Suppressor macrophage treated with lipopolysaccharide for 4 hours (primary cell): ENCODE measurements around the gene NNT.
"Not testable (repeated sequence)": the region's sequence is repeated elsewhere in the genome, so short reads cannot be mapped to it uniquely, and the experiment has no call there.

Experiments
- DNase-seq: peaks from one replicate; pipeline ENCODE4 v3.0.0-alpha.2; 2020

The NNT gene

GRCh38 chr5:43584166-43584699, 18.7 kb upstream of the NNT start:
- no peak for DNase-seq

- no peak for DNase-seq
Observed at GRCh38 chr5:43588842-43589241, 14.1 kb upstream of the NNT start.

- no peak for DNase-seq
Observed at GRCh38 chr5:43589310-43589709, 13.7 kb upstream of the NNT start.

DNA sequence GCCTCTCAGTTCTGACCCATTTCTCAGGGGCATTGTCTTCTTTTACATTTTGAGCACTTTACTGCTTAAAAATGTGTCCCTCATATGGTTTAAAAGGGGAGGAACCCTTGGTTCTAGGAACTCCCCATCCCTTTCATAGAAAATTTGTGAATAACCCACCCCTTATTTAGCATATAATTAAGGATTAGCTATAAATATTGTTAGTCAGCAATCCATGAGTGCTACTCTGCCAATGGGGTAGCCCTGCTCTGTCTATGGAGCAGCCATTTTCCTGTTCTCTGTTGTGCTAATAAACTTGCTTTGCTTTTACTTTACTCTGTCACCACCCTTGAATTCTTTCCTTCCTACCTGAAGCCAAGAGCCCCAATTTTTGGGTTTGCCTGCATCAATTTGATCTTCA, 12.3 kb upstream of the NNT start:
- no peak for DNase-seq

DNA sequence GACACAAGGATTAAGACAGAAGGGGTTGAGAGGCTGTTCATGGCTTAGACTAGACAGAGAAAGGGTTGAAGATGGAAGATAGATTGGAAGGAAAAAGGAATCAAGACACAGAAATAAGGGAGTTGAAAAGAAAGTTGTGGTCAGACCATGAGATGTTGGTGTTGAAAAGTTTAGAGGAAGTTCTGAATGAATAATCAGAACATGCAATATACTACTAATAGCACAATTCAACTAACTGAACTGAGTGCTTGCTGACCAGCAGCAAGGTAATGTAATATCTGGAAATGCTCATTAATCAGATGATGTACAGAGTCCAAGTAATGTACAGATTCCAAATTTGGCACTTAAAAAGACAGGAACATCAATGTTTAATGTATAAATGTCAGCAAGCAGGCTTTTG, 10.6 kb upstream of the NNT start:
- peak; percentile 39 for DNase-seq

DNA sequence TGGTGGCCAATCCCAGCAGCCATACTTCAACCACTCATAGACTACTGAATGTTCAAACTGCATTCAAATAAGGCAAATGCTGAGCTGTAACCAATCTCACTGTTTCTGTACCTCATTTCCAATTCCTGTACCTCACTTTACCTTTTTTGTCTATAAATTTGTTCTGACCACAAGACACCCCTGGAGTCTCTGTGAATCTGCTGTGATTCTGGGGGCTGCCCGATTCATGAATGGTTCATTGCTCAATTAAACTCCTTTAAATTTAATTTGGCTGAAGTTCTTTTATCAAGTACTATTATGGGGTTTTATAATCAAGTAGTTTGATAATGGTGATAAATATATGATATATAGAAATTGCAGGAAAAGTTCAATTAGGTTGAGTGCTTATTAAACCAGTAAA, 4.1 kb upstream of the NNT start:
- DNase-seq = not testable (repeated sequence)

DNA sequence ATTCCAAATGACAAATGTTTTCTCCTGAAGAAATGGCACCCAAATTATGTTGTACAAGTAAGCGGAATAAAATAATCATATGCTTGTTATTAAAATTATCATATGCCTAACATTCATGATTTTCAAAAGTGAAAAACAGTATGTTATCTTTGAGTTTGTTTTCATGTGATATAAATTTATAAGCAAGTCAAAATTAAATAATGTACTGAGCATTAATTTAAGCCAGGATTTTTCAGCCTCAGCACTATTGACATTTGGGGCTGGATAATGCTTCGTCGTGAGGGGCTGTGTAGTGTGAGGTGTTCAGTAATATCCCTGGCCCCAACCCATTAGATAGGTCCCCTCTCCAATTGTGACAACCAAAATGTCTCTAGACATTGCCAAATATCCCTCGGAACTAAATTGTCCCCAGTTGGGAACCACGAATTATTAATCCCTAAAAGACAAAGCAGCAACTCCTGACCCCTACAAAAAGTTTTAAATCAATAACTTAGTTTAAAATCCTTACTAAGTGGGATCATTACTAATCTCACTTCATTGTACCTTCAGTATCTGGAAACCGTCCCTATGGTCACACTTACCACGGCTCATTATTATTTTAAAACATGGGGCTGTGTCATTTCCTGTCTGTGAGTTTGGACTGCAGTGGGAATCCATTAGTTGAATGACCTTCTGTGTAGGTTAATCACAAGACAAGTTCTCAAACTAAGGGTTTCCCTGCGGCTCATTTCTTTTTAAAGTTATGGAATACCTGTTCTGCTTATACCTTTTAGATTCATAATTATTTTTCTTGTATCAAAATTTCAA, 1.3 kb upstream of the NNT start:
- DNase-seq = peak; percentile 55

- DNase-seq = peak; percentile 84
Observed at GRCh38 chr5:43603344-43604217, 601 bp downstream of the NNT start.

GRCh38 chr5:43604699-43605098, 1.7 kb downstream of the NNT start:
- DNase-seq = no peak

DNA sequence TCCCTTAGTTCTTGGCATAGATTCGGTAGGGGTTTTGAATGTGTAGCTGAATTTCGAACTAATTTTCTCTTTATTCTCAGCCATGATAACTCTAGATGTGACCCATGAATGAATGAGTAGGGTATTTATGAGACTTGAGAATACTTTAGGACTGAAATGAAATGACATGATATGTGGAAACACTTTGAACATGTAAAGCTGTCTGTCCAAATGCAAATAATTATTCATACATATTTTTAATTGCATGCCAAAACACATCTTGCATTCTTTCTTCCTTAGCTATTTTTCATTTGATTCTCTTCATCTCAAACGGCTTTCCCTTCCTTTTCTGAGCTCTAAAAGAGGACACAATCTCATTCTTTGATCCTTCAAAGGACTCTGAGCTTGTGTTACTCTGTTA, 3.4 kb downstream of the NNT start:
- no peak for DNase-seq

DNA sequence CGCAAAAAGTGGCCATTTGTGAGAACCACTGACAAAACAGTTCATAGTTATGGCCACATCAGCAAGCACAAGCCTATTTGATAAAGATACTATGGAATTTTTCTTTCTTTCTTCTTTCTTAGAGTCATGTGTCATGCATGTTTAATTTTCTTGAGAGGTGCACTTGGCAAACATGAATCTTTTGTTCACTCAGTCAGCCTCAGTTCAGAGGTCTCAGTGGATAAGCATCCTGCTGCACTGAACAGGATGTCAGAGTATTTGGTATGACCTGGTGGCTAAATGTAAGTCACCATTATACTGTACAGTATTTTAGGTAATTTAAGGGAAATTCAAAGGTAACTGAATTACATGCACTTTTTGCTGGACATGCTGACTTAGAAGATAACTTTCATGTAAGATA, 5.4 kb downstream of the NNT start:
- no peak for DNase-seq

DNA sequence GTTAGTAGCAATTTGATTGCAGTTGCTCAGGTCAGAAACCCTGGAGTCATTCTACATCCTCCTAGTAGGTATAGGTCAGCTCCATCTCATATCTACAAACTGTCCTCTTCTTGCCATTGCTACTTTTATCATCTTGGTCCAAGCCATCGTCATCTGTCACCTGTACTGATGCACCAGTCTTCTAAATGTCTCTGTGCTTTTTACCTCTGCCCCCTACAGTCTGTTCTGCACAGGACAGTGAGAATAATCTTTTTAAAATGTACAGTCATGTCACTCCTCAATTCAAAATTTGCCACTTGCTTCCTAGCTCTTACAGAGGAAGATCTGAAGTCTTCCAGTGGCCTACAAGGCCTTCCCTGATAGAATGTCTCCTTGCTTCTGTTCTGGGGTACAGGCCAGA, 6.8 kb downstream of the NNT start:
- no peak for DNase-seq

GRCh38 chr5:43613370-43613769, 10.4 kb downstream of the NNT start:
- DNase-seq = no peak

DNA sequence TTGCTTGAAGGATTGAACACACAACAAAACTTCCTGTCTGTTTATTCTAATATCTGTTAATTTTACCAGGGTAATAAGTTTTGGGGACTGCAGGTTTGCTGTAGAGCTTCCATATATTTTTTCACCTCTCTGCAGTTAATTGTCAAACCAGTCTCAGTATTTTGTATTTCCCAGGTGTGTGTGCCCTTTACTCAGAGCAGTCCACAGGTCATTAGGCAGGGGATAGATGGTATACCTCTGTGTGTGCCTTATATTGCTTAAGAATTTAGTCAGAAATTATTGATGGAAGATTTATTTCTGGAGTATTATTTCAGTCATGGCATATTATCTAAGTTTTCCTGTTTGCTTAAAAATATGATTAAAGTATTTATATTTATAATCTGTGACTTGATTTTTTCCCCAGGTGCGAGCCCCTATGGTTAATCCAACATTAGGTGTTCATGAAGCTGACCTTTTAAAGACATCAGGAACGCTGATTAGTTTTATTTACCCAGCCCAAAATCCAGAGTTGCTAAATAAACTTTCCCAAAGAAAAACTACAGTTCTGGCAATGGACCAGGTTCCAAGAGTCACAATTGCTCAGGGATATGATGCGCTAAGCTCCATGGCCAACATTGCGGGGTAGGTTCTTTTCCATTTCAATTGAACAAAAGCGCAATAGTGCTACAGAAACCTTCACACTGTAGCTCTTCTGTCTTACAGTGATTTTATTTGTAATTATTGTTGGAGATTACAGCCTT, 12.6 kb downstream of the NNT start:
- no peak for DNase-seq

DNA sequence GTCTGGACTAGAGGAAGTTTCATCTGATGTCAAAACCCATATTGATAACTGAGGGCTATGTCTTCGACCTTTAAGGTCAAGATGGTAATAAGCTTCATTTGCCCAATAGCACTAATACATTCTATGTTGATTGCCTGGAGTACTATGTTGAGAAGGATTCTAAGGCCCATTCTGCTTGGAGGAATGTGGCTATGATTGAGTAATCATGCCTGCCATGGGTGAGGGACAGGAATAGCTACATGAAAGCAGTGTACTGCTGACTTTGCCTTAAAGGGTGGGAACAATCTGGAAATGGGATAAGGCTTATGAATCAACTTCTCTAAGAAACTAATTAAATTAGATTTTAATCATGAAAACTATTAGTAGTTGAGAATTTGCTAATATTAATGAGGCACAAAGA, 13.6 kb downstream of the NNT start:
- no peak for DNase-seq

DNA sequence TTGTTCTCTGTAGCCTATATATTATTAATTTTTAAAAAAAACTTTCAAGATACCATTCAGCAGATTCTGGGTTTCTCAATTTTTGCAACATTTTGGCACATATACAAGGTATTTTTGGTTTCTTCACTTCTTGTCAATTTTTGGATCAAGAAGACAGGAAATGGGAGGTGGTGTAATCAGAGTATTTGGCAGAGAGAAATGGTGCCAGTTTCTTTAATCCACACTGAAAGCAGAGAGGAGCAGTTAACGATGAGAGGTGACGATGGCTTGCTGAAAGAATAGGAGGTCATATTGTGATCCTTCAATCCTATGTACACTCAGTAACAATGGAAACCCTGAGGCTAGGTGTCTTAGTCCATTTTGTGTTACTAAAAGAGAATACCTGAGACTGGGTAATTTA, 16.4 kb downstream of the NNT start:
- DNase-seq = no peak

- DNase-seq = no peak
Observed at GRCh38 chr5:43619911-43620310, 16.9 kb downstream of the NNT start.

- no peak for DNase-seq
Observed at GRCh38 chr5:43620944-43621505, 18.0 kb downstream of the NNT start.

DNA sequence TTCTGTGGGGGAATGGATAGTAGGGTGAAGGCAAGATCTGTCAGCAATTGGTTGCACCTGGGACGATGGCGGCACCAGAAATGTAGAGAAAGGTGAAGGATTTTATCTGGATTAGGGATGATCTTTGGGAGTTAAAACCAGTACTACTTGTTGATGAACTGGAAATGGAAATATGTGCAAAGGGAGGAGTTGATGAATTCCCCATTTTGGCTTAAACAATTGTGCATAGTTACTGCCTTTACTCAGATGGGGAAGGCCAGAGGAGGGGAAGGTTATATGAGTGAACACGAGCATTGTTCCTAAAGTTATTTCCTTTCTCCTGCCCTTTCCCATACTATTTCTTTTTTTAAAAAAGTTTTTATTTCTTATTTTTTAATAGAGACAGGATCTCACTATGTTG, 19.1 kb downstream of the NNT start:
- no peak for DNase-seq

DNA sequence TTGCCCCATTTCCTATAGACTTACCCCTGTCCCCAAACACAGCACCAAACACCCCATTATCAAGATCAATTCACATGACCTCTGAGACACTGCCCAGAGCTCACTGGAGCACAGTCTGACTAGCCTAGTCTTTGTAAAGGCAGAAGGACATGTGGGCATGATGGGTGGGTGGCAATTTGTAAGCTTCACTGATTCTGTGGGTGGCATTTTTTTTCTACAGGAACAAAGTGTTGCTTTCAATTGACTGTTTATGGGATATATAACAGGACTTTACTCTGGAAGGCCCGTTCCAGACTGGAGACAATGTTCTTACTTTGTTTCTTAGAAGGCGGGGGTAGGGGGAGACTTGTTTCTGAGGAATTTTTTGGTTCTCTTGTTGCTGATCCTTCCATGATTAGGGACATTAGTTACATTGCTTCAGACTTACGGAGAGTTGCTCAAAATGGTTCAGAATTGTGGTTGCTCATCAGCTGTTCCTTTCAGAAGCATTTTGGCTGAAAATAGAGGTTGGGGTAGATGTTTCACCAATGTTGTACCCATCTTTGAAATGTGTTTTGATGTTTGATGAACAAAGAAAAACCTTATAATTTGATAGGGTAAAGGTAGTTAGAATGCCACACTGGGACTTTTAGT, 20.2 kb downstream of the NNT start:
- peak; percentile 13 for DNase-seq

GRCh38 chr5:43627028-43627427, 24.0 kb downstream of the NNT start:
- peak; percentile 63 for DNase-seq

- DNase-seq = peak; percentile 87
Observed at GRCh38 chr5:43631182-43631910, 28.4 kb downstream of the NNT start.
